Stimulated activated CD8-positive, alpha-beta memory T cell treated with anti-CD3 and anti-CD28 coated beads, Interleukin-2, amount 100 ng/mL, for 48 hours (primary cell): ENCODE measurements around the gene RNF113B.

Experiments used
- DNase-seq, 2 donors: peaks; one replicate each; pipeline ENCODE4 v3.0.0-alpha.2; 2020; ENCODE audit warnings: low read depth in 2 of 2

Gene RNF113B

GRCh38 chr13:98141509-98142379 lies 35.3 kb downstream of the RNF113B start:
- DNase-seq: no peak

- no peak for DNase-seq
Observed at GRCh38 chr13:98141091-98141490, 36.0 kb downstream of the RNF113B start.

DNA sequence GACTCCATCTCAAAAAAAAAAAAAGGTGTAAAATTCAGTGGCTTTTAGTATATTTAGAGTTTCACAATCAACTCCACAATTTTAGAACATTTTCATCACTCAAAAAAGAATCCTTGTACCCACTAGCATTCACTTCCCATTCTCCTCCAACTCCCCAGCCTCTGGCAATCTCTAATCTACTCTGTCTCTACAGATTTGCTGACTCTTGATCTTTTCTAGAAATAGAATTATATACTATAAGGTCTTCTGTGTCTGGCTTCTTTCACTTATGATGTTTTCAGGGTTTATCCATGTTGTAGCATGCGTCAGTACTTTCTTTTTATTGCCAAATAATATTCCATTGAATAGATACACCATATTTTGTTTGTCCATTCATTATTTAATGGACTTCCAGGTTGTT lies 42.2 kb downstream of the RNF113B start:
- DNase-seq: no peak

DNA sequence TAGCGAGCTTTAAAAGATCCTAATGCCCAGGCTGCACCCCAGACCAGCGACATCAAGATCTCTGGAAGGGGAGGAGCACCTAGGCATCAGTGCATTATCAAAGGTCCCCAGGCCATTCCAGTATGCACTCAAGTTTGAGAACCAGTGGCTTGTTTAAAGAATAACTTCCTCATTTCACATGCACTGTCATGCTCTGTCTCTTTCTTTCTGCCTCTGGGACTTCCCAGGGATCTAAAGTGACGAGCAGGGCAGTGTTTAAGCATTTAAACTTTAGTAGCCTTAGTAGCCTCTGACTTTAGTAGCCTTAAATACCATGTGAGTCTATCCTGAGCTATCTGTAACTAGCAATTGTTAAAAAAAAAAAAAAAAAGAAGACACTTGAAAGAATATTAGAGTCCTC lies 43.1 kb downstream of the RNF113B start:
- DNase-seq: no peak

GRCh38 chr13:98129059-98129746 lies 47.9 kb downstream of the RNF113B start:
- DNase-seq: no peak
